Measurements from ENCODE around the gene PRELID1.

PRELID1 gene

GRCh38 chr5:177314376-177315342, 11.1 kb downstream of the PRELID1 start:
- DNase-seq, result no peak

GRCh38 chr5:177315411-177315810, 11.8 kb downstream of the PRELID1 start:
- no peak for DNase-seq

GRCh38 chr5:177316005-177316404, 12.4 kb downstream of the PRELID1 start:
- DNase-seq, result no peak

GRCh38 chr5:177317959-177318377, 14.4 kb downstream of the PRELID1 start:
- peak; percentile 73 to 76 for DNase-seq

GRCh38 chr5:177319913-177320588, 16.5 kb downstream of the PRELID1 start:
- DNase-seq, result no peak

GRCh38 chr5:177320879-177321278, 17.3 kb downstream of the PRELID1 start:
- no peak for DNase-seq

GRCh38 chr5:177325868-177326381, 22.3 kb downstream of the PRELID1 start:
- DNase-seq, result no peak

- no peak for DNase-seq
Measured at GRCh38 chr5:177327539-177328522, 24.2 kb downstream of the PRELID1 start.

GRCh38 chr5:177328545-177329231, 25.1 kb downstream of the PRELID1 start:
- DNase-seq, result no peak

- no peak for DNase-seq
Measured at GRCh38 chr5:177329883-177330282, 26.3 kb downstream of the PRELID1 start.

GRCh38 chr5:177330991-177331842, 27.6 kb downstream of the PRELID1 start:
- no peak for DNase-seq

- DNase-seq, result no peak
Measured at GRCh38 chr5:177332031-177332895, 28.7 kb downstream of the PRELID1 start.

GRCh38 chr5:177332896-177333260, 29.3 kb downstream of the PRELID1 start:
- DNase-seq, result no peak

- DNase-seq, result no peak
Measured at GRCh38 chr5:177333420-177334154, 30.0 kb downstream of the PRELID1 start.

GRCh38 chr5:177334155-177334551, 30.6 kb downstream of the PRELID1 start:
- DNase-seq, result no peak

- DNase-seq, result no peak
Measured at GRCh38 chr5:177334781-177335700, 31.4 kb downstream of the PRELID1 start.

- DNase-seq, result no peak
Measured at GRCh38 chr5:177335701-177336065, 32.1 kb downstream of the PRELID1 start.

GRCh38 chr5:177336112-177336511, 32.5 kb downstream of the PRELID1 start:
- no peak for DNase-seq

All from stimulated activated CD4-positive, alpha-beta T cell treated with anti-CD3 and anti-CD28 coated beads, Interleukin-2, amount 100 ng/mL, for 48 hours (primary cell).